Lower lobe of right lung (tissue), 2 donors: Measurements from ENCODE around the gene NOXO1. TPM values are rescaled to one million over a fixed set of nuclear protein-coding genes. Genes with fewer than 3 reads are reported as not detected.

Experiments used
- ATAC-seq, 2 donors: fragments of 200-7000 bp; cut with Tn5 transposase; one replicate each; pipeline ENCODE4 v1.9.1; 2020 to 2022; ENCODE audit warnings: mild to moderate bottlenecking in 2 of 2, moderate library complexity in 2 of 2
- DNase-seq: peaks from one replicate; pipeline ENCODE4 v3.0.0-alpha.2; 2020
- H3K27ac ChIP-seq: fragments of 200-600 bp; one replicate; pipeline ENCODE4 v1.8.0; 2022
- H3K27me3 ChIP-seq: fragments of 200-600 bp; one replicate; pipeline ENCODE4 v1.8.0; 2022; ENCODE audit warnings: low read depth
- H3K36me3 ChIP-seq: fragments of 200-600 bp; one replicate; pipeline ENCODE4 v1.8.0; 2022; ENCODE audit warnings: mild to moderate bottlenecking
- H3K4me1 ChIP-seq: fragments of 200-600 bp; one replicate; pipeline ENCODE4 v1.8.0; 2022
- H3K4me3 ChIP-seq: fragments of 200-600 bp; one replicate; pipeline ENCODE4 v1.8.0; 2022; ENCODE audit warnings: mild to moderate bottlenecking
- H3K9me3 ChIP-seq: fragments of 200-600 bp; one replicate; pipeline ENCODE4 v1.8.0; 2022
- intact Hi-C: fragments of 100-400 bp; cut with DNase I; formaldehyde crosslinking; loops from one replicate; pipeline ENCODE4 v1.11.0; 2022
- total RNA-seq: library from RNA; stranded (reverse); fragmentation: NEBNext Ultra II Directional; extraction: Animal tissue kit (Norgen Biotek cat#: 25700); gene quantifications from one replicate; pipeline ENCODE4 v1.2.1, GENCODE V29; 2021
- TF ChIP-seq, protein P1 (sequence below): fragments of 200-600 bp; IDR thresholded peaks from one replicate; pipeline ENCODE4 v1.8.0; 2022; ENCODE audit warnings: antibody characterized with exemption, mild to moderate bottlenecking
- donor health status: DM: no; HTN: yes; CAD: no; lungs with severe emphysema.

The NOXO1 gene
- total RNA-seq, 1 donor from 2014 or later: 1.7 TPM

DNA sequence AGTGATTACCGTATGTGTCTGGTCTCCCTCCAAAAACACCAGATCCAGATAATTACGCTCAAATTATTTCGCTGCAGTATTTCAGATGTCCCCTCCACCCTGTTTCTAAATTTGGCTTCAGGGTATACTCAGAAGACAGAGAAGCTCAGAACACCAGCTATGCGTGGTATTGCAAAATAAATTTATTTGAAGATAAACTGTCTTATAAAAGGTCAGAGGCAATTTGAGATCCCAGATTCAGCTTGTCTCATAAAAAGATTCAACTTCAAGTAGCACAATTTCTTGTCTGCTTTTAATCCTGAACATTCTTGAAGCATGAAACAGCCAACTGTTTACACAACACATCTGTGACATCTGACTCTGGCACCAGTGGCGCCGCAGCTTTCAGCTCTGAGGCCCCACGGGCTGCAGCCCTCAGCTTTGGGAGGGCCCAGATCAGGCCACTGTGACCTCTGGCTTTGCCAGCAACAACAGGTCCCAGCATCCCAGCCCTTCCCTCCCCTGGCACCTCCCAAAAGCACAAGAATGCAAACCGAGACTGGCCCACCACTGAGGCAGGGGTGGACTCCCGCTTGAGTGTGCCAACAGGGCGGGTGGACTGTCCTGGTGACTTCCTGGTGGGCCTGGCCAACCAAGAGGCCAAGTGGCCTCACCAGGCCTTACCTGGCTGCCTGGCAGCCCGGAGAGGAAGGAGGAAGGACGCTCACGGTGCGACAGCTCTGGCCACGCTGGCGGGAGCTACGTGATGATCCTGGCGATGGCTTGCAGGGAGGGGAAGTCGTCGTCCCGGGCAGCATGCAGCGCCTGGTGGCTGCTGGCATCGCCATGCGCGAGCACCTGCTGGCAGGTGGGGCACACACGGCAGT, 16.5 kb upstream of the NOXO1 start:
- peaks cover 64% of the 10 kb centered on the region for H3K36me3 ChIP-seq
- no peaks in the 10 kb centered on the region for H3K9me3 ChIP-seq
- peaks cover 13% of the 10 kb centered on the region for H3K4me1 ChIP-seq
- TF ChIP-seq, protein P1, sequence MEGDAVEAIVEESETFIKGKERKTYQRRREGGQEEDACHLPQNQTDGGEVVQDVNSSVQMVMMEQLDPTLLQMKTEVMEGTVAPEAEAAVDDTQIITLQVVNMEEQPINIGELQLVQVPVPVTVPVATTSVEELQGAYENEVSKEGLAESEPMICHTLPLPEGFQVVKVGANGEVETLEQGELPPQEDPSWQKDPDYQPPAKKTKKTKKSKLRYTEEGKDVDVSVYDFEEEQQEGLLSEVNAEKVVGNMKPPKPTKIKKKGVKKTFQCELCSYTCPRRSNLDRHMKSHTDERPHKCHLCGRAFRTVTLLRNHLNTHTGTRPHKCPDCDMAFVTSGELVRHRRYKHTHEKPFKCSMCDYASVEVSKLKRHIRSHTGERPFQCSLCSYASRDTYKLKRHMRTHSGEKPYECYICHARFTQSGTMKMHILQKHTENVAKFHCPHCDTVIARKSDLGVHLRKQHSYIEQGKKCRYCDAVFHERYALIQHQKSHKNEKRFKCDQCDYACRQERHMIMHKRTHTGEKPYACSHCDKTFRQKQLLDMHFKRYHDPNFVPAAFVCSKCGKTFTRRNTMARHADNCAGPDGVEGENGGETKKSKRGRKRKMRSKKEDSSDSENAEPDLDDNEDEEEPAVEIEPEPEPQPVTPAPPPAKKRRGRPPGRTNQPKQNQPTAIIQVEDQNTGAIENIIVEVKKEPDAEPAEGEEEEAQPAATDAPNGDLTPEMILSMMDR: no peak
- peak overlapping the region; percentile 51 for H3K27ac ChIP-seq
- intact Hi-C loops: no loop called here
- DNase-seq (no peak), ATAC-seq (no peak)
- H3K4me3 ChIP-seq: no peak overlapping the region
- no peaks in the 10 kb centered on the region for H3K27me3 ChIP-seq

DNA sequence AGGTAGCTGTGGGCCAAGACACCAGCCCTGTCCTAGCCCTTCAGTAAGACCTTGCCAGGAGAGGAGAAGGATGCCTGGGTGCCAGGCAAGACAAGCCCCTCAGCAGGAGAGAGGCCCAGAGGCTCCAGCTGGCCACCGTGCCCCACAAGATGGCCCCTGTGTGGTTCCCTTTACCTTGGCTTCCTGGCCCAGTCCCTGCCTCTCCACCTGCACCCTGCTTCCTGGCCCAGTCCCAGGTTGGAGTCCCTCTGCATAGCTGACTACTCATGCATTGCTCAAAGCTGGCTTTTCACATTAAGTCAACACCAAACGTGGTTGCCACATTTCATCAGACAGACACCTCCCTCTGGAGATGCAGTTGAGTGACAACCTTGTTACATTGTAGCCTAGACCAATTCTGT, 12.5 kb upstream of the NOXO1 start:
- DNase-seq: peak; percentile 46
- H3K9me3 ChIP-seq: no peaks in the 10 kb centered on the region
- H3K36me3 ChIP-seq: peaks cover 24% of the 10 kb centered on the region
- H3K4me3 ChIP-seq: no peak overlapping the region
- H3K27me3 ChIP-seq: peaks cover 23% of the 10 kb centered on the region
- TF ChIP-seq, protein P1: no peak
- ATAC-seq: no peak
- intact Hi-C loops: no loop called here
- H3K27ac ChIP-seq: no peak overlapping the region
- H3K4me1 ChIP-seq: peaks cover 33% of the 10 kb centered on the region

DNA sequence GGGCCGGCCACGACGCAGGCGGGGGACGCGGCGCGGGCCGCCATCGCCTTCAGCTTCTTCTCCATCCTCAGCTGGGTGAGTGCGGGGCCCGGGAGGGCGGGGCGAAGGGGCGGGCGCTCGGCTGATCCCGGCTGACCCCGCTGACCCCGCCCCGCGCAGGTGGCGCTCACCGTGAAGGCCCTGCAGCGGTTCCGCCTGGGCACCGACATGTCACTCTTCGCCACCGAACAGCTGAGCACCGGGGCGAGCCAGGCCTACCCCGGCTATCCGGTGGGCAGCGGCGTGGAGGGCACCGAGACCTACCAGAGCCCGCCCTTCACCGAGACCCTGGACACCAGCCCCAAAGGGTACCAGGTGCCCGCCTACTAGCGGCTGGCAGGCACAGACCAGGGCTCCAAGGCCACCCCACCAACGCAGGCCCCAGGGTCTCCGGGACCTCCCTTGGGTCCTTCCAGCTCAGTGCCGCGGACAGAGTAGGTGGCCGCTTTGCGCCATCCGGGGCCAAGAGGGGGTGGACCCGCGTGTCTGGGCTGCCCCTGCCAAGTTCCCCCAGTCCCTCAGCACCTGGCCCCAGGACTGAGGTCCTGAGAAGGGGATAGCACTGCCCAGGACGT, 11.5 kb upstream of the NOXO1 start:
- H3K4me1 ChIP-seq: peaks cover 27% of the 10 kb centered on the region
- intact Hi-C loops: no loop called here
- TF ChIP-seq, protein P1: no peak
- no peaks in the 10 kb centered on the region for H3K9me3 ChIP-seq
- H3K4me3 ChIP-seq: peak overlapping the region; percentile 19
- no peak overlapping the region for H3K27ac ChIP-seq
- peaks cover 15% of the 10 kb centered on the region for H3K36me3 ChIP-seq
- H3K27me3 ChIP-seq: peaks cover 27% of the 10 kb centered on the region
- ATAC-seq (peak; percentile 0 to 12), DNase-seq (peak; percentile 58)

DNA sequence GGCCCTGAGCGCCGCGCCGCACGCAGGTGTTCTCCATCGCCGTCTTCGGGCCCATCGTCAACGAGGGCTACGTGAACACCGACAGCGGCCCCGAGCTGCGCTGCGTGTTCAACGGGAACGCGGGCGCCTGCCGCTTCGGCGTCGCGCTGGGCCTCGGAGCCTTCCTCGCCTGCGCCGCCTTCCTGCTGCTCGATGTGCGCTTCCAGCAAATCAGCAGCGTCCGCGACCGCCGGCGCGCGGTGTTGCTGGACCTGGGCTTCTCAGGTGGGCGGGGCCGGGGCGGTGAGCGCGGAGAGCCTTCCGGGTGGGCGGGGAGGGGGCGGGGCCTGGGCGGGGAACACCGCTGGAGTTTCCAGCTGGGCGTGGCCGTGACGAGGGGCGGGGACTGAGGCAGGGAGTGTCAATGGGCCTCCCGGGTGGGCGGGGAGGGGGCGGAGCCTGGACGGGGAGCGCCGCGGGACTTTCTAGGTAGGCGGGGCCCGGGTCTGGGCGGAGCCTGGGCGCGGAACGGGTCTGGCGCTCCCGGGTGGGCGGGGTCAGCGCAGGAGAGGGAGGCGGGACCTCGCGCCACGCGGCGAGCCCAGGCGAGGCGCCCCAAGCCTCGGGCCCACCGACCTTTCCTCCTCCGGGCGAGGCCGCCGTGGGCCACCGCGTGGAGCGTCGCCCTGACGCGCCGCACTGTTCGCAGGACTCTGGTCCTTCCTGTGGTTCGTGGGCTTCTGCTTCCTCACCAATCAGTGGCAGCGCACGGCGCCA, 10.9 kb upstream of the NOXO1 start:
- Histone ChIP-seq H3K9me3 (no peaks in the 10 kb centered on the region), H3K4me3 (peak overlapping the region; percentile 57), H3K27ac (peak overlapping the region; percentile 69), H3K4me1 (peaks cover 27% of the 10 kb centered on the region), H3K27me3 (peaks cover 27% of the 10 kb centered on the region), H3K36me3 (peaks cover 11% of the 10 kb centered on the region)
- ATAC-seq (peak; percentile 89 to 94), DNase-seq (peak; percentile 97)
- TF ChIP-seq, protein P1: no peak
- intact Hi-C loops: no loop called here

DNA sequence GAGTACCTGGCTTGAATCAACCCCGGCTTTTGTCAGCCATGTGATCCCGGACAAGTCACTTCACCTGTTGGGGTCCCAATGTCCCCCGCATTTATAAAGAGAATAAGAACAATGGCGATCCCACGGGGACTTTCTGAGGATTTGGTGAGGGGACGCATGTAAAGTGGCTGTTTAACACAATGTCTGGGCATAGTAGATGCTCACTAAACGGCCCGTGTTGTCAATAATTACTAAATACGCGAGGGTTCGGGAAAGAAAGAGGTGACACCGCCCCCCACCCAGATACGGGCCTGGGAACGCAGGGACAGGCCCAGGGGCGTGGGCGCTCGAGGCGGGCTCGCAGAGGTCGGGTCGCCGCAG, 10.3 kb upstream of the NOXO1 start:
- Histone ChIP-seq H3K9me3 (no peaks in the 10 kb centered on the region), H3K27me3 (peaks cover 27% of the 10 kb centered on the region), H3K36me3 (peaks cover 11% of the 10 kb centered on the region), H3K4me1 (peaks cover 21% of the 10 kb centered on the region), H3K4me3 (peak overlapping the region; percentile 57), H3K27ac (peak overlapping the region; percentile 69)
- intact Hi-C loops: no loop called here
- no peak for DNase-seq
- TF ChIP-seq, protein P1: no peak
- no peak for ATAC-seq
